ENCODE measurements around the gene BACE1. TPM values are rescaled to one million over a fixed set of nuclear protein-coding genes. Genes with fewer than 3 reads are reported as not detected.
A peak's percentile ranks its signal among the peaks of the same experiment; 100 is the strongest.

Gene BACE1
- total and polyA plus RNA-seq, 10 of the 15 experiments (the other 5 are each of a cell fraction or from before 2014, with no cell fraction given): 0.07 to 1.6 (median 0.32) TPM

GRCh38 chr11:117327567-117328374 lies 11.7 kb upstream of the BACE1 start, which contains the start of gene CEP164 (continued):
- TF ChIP-seq USF1 (IDR thresholded peaks at IDR 0.05; ENCODE audit: borderline replicate concordance, extremely low read length, insufficient read depth, low read depth, low read length) (no peak), NR2F1 (conservative IDR thresholded peaks at IDR 0.05) (no peak), IRF4 (IDR thresholded peaks at IDR 0.05; ENCODE audit: low read depth, low read length) (no peak), HSF1 (IDR thresholded peaks at IDR 0.05; ENCODE audit: low read depth, low read length) (no peak), ATF7 (IDR thresholded peaks at IDR 0.05; ENCODE audit: low read depth) (no peak; the same call in 1 of the 2 replicates), SP1 (IDR thresholded peaks at IDR 0.05; ENCODE audit: low read depth, low read length) (peak; percentile 95), E2F4 (IDR thresholded peaks at IDR 0.05; ENCODE audit: low read depth, low read length) (no peak), ATF2 (IDR thresholded peaks at IDR 0.05; ENCODE audit: low read length) (no peak), ZNF384 (IDR thresholded peaks at IDR 0.05; ENCODE audit: borderline replicate concordance, low read depth, low read length) (0 out of 2 replicates have a peak, but pooled peaks have one; percentile 22), CBFB (IDR thresholded peaks at IDR 0.05; ENCODE audit: low read depth) (no peak; the same call in 1 of the 2 replicates), TAF1 (IDR thresholded peaks at IDR 0.05; ENCODE audit: borderline replicate concordance, low read depth, low read length) (peak; percentile 46; the same call in 1 of the 2 replicates), MTA3 (IDR thresholded peaks at IDR 0.05; ENCODE audit: borderline replicate concordance, low read length) (no peak), CREB1 (IDR thresholded peaks at IDR 0.05; ENCODE audit: low read depth) (peak; percentile 78), BRCA1 (IDR thresholded peaks at IDR 0.05; ENCODE audit: low read depth, low read length) (0 out of 2 replicates have a peak, but pooled peaks have one; percentile 6), KLF5 (IDR thresholded peaks at IDR 0.05; ENCODE audit: partially characterized antibody) (no peak), ZBTB4 (CRISPR knock-in tag; IDR thresholded peaks at IDR 0.05) (no peak), RAD21 (IDR thresholded peaks at IDR 0.05; ENCODE audit: insufficient read depth, low read depth, low read length) (no peak), NBN (IDR thresholded peaks at IDR 0.05) (0 out of 2 replicates have a peak, but pooled peaks have one; percentile 60), ZBTB33 (IDR thresholded peaks at IDR 0.05) (no peak), PAX8 (IDR thresholded peaks at IDR 0.05) (no peak)

Measured in GM12878 (cell line).